IMR-90 (cell line): ENCODE results near the gene PITHD1. TPM values are rescaled to one million over a fixed set of nuclear protein-coding genes. Genes with fewer than 3 reads are reported as not detected.

Experiments used
- ATAC-seq: fragments of 200-7000 bp; cut with Tn5 transposase; 2 replicates; pipeline ENCODE4 v1.9.1; 2020; ENCODE audit warnings: low read depth, mild to moderate bottlenecking, moderate library complexity
- BruUV-seq: library from RNA; stranded (reverse); fragments of 400-500 nt; replicated peaks from 2 replicates; lab custom pipeline; 2021; lab: Mats Ljungman, UMichigan
- CTCF ChIA-PET: fragments of 300-600 bp; formaldehyde crosslinking; extraction: SDS; loops from one replicate; lab custom pipeline; 2021; ENCODE audit warnings: antibody characterized with exemption; lab: Yijun Ruan, JAX
- POLR2A ChIA-PET: fragments of 300-600 bp; sonication (Branson Sonifier 250); formaldehyde crosslinking; loops from one replicate; lab custom pipeline; 2022; ENCODE audit warnings: antibody characterized with exemption; ENCODE audit not compliant: unreplicated experiment; lab: Charles Lee
- DNase-seq: peaks from one replicate; pipeline ENCODE4 v3.0.0; 2013
- H2AFZ ChIP-seq: replicated peaks from 2 replicates; pipeline ENCODE3; 2013; ENCODE audit warnings: low read length, mild to moderate bottlenecking; ENCODE audit not compliant: poor library complexity
- H2AK5ac ChIP-seq: 2 replicates; pipeline ENCODE4 v1.6.1; 2013; ENCODE audit warnings: low read depth, low read length, inconsistent platforms
- H2AK9ac ChIP-seq: replicated peaks from 2 replicates; pipeline ENCODE3; 2013; ENCODE audit warnings: mild to moderate bottlenecking, low read depth, low read length, moderate library complexity; ENCODE audit not compliant: poor library complexity
- H2BK120ac ChIP-seq: 2 replicates; pipeline ENCODE4 v1.6.1; 2013; ENCODE audit warnings: low read depth, low read length, inconsistent platforms
- H2BK15ac ChIP-seq: 3 replicates; pipeline ENCODE4 v1.6.1; 2013; ENCODE audit warnings: low read depth, low read length, inconsistent platforms
- H2BK20ac ChIP-seq: 2 replicates; pipeline ENCODE4 v1.6.1; 2013; ENCODE audit warnings: low read depth, mild to moderate bottlenecking, inconsistent platforms, low read length, moderate library complexity
- H2BK5ac ChIP-seq: 2 replicates; pipeline ENCODE4 v1.6.1; 2013; ENCODE audit warnings: mild to moderate bottlenecking, low read depth, low read length, inconsistent platforms; ENCODE audit not compliant: poor library complexity, severe bottlenecking
- H3K14ac ChIP-seq: replicated peaks from 2 replicates; pipeline ENCODE4 v1.6.1; 2013; ENCODE audit warnings: low read depth, low read length, inconsistent platforms
- H3K18ac ChIP-seq: 2 replicates; pipeline ENCODE4 v1.6.1; 2013; ENCODE audit warnings: low read depth, low read length, control low read depth
- H3K23ac ChIP-seq: 2 replicates; pipeline ENCODE4 v1.6.1; 2013; ENCODE audit warnings: low read depth, low read length, inconsistent platforms
- H3K27ac ChIP-seq: 2 replicates; pipeline ENCODE4 v1.5.1; 2013; ENCODE audit warnings: mild to moderate bottlenecking, control low read depth, low read length; ENCODE audit not compliant: insufficient read depth
- H3K27me3 ChIP-seq: 2 replicates; pipeline ENCODE4 v1.6.1; 2013; ENCODE audit warnings: low read length; ENCODE audit not compliant: control insufficient read depth, insufficient read depth
- H3K36me3 ChIP-seq: 2 replicates; pipeline ENCODE4 v1.6.1; 2013; ENCODE audit warnings: low read length, mixed read lengths; ENCODE audit not compliant: control insufficient read depth, insufficient read depth
- H3K4ac ChIP-seq: 2 replicates; pipeline ENCODE4 v1.6.1; 2013; ENCODE audit warnings: low read depth, low read length, inconsistent platforms
- H3K4me1 ChIP-seq: 2 replicates; pipeline ENCODE4 v1.6.1; 2013; ENCODE audit warnings: low read length, mixed read lengths; ENCODE audit not compliant: control insufficient read depth, insufficient read depth
- H3K4me2 ChIP-seq: 2 replicates; pipeline ENCODE4 v1.6.1; 2013; ENCODE audit warnings: low read depth, mild to moderate bottlenecking, control low read depth, low read length, moderate library complexity
- H3K4me3 ChIP-seq: 2 replicates; pipeline ENCODE4 v1.5.1; 2013; ENCODE audit warnings: low read depth, mild to moderate bottlenecking, control low read depth, low read length, moderate library complexity; ENCODE audit not compliant: insufficient read depth
- H3K56ac ChIP-seq: 2 replicates; pipeline ENCODE4 v1.6.1; 2013; ENCODE audit warnings: low read length, inconsistent platforms; ENCODE audit not compliant: insufficient read depth; ENCODE audit errors: extremely low read depth
- H3K79me1 ChIP-seq, 2 experiments: 2 replicates each; pipeline ENCODE4 v1.6.1; 2013; ENCODE audit warnings: low read length in 2 of 2, inconsistent platforms in 1 of 2, low read depth in 1 of 2
- H3K9ac ChIP-seq: 2 replicates; pipeline ENCODE4 v1.6.1; 2013; ENCODE audit warnings: low read depth, low read length, control low read depth
- H3K9me1 ChIP-seq: 2 replicates; pipeline ENCODE4 v1.6.1; 2013; ENCODE audit warnings: low read length, inconsistent platforms; ENCODE audit not compliant: insufficient read depth
- H3K9me3 ChIP-seq: 2 replicates; pipeline ENCODE4 v1.6.1; 2013; ENCODE audit warnings: low read length; ENCODE audit not compliant: control insufficient read depth, insufficient read depth
- H4K20me1 ChIP-seq: 2 replicates; pipeline ENCODE4 v1.6.1; 2013; ENCODE audit warnings: low read length, inconsistent platforms; ENCODE audit not compliant: insufficient read depth
- H4K5ac ChIP-seq: 2 replicates; pipeline ENCODE4 v1.6.1; 2013; ENCODE audit warnings: mild to moderate bottlenecking, low read depth, low read length, control low read depth
- H4K8ac ChIP-seq, 2 experiments: 2 replicates each; pipeline ENCODE4 v1.6.1; 2013; ENCODE audit warnings: low read depth in 2 of 2, low read length in 2 of 2, control low read depth in 1 of 2, inconsistent platforms in 1 of 2
- H4K91ac ChIP-seq: 2 replicates; pipeline ENCODE4 v1.6.1; 2013; ENCODE audit warnings: low read depth, low read length, inconsistent platforms; ENCODE audit not compliant: insufficient read depth
- BHLHE40 ChIP-seq: fragments of 150-350 bp; IDR thresholded peaks from 2 replicates; pipeline ENCODE4 v1.6.1; 2016; ENCODE audit warnings: mild to moderate bottlenecking, low read depth, low read length
- CEBPB ChIP-seq: IDR thresholded peaks from 2 replicates; pipeline ENCODE4 v1.6.1; 2012; ENCODE audit warnings: low read depth, low read length, improper control_type of control experiment
- CHD1 ChIP-seq: IDR thresholded peaks from 2 replicates; pipeline ENCODE4 v1.6.1; 2012; ENCODE audit warnings: low read depth, low read length, improper control_type of control experiment
- FOS ChIP-seq: fragments of 150-350 bp; IDR thresholded peaks from 2 replicates; pipeline ENCODE4 v1.6.1; 2016; ENCODE audit warnings: low read depth, low read length
- MAFK ChIP-seq: IDR thresholded peaks from 2 replicates; pipeline ENCODE4 v1.6.1; 2012; ENCODE audit warnings: low read depth, low read length, improper control_type of control experiment
- MAZ ChIP-seq: IDR thresholded peaks from 2 replicates; pipeline ENCODE4 v1.6.1; 2012; ENCODE audit warnings: low read depth, mild to moderate bottlenecking, low read length, improper control_type of control experiment, moderate library complexity, borderline replicate concordance
- MXI1 ChIP-seq: IDR thresholded peaks from 2 replicates; pipeline ENCODE4 v1.6.1; 2012; ENCODE audit warnings: low read depth, mild to moderate bottlenecking, low read length, moderate library complexity, borderline replicate concordance
- NFE2L2 ChIP-seq: fragments of 150-350 bp; IDR thresholded peaks from 2 replicates; pipeline ENCODE4 v1.6.1; 2016; ENCODE audit warnings: low read depth, mild to moderate bottlenecking, low read length
- POLR2A ChIP-seq: IDR thresholded peaks from 2 replicates; pipeline ENCODE4 v1.6.1; 2012; ENCODE audit warnings: mild to moderate bottlenecking, low read depth, low read length
- RAD21 ChIP-seq: IDR thresholded peaks from 2 replicates; pipeline ENCODE4 v1.6.1; 2012; ENCODE audit warnings: low read length, improper control_type of control experiment
- RCOR1 ChIP-seq: IDR thresholded peaks from 2 replicates; pipeline ENCODE4 v1.6.1; 2012; ENCODE audit warnings: mild to moderate bottlenecking, low read length, improper control_type of control experiment; ENCODE audit not compliant: insufficient replicate concordance
- RFX5 ChIP-seq: IDR thresholded peaks from 2 replicates; pipeline ENCODE4 v1.8.0; 2012; ENCODE audit warnings: low read depth, mild to moderate bottlenecking, low read length, moderate library complexity
- SMC3 ChIP-seq: fragments of 150-350 bp; IDR thresholded peaks from 2 replicates; pipeline ENCODE4 v1.6.1; 2016; ENCODE audit warnings: low read depth, mild to moderate bottlenecking, antibody characterized with exemption, low read length, moderate library complexity
- WGBS, 2 experiments: methylation state at CpG; one replicate each; pipeline versions ENCODE4 v1.1.5 to v1.1.7; 2013; ENCODE audit warnings: missing lambda C conversion rate in 2 of 2; ENCODE audit not compliant: insufficient read length in 1 of 2; ENCODE audit errors: extremely low coverage in 2 of 2; 5-methylcytosine and 5-hydroxymethylcytosine counted together
- dilution Hi-C: fragments of 300-500 bp; cut with HindIII; formaldehyde crosslinking; loops from one replicate; pipeline ENCODE4 v1.14.3; 2018; ENCODE audit warnings: low sequenced_read_pairs; ENCODE audit not compliant: unreplicated experiment
- in situ Hi-C: fragments of 300-500 bp; cut with MboI; formaldehyde crosslinking; loops from 3 replicates; pipeline ENCODE4 v1.14.3; 2019; ENCODE audit warnings: low sequenced_read_pairs, inconsistent platforms, mixed read lengths
- intact Hi-C: fragments of 100-400 bp; cut with micrococcal nuclease; formaldehyde crosslinking; loops from 2 replicates; pipeline ENCODE4 v1.10.0; 2022
- polyA plus RNA-seq, 3 experiments: library from polyadenylated mRNA; depleted of rRNA; stranded (reverse); fragments of >200 nt; gene quantifications; 2 replicates each; pipeline ENCODE4 v1.2.3, GENCODE V29; 2012; ENCODE audit warnings: low replicate concordance in 1 of 3
- total RNA-seq: library from RNA; depleted of rRNA; stranded (reverse); fragments of >200 nt; gene quantifications from 2 replicates; pipeline ENCODE4 v1.2.3, GENCODE V29; 2012
- TF ChIP-seq, protein P1 (sequence below): fragments of 150-350 bp; IDR thresholded peaks from 2 replicates; pipeline ENCODE4 v1.6.1; 2016; ENCODE audit warnings: low read depth, mild to moderate bottlenecking, low read length, moderate library complexity, borderline replicate concordance
- TF ChIP-seq, protein P2 (sequence below): conservative IDR thresholded peaks from 2 replicates; pipeline ENCODE4 v1.5.1; 2012; ENCODE audit warnings: mild to moderate bottlenecking, low read depth, low read length, improper control_type of control experiment
- TF ChIP-seq, protein P3 (sequence below): fragments of 150-350 bp; IDR thresholded peaks from 2 replicates; pipeline ENCODE4 v1.6.1; 2017; ENCODE audit warnings: mild to moderate bottlenecking, antibody characterized with exemption, low read length, low read depth

The PITHD1 gene
- total and polyA plus RNA-seq, 2 of the 4 experiments (the other 2 are of a cell fraction): 23.8 to 32.0 TPM

DNA sequence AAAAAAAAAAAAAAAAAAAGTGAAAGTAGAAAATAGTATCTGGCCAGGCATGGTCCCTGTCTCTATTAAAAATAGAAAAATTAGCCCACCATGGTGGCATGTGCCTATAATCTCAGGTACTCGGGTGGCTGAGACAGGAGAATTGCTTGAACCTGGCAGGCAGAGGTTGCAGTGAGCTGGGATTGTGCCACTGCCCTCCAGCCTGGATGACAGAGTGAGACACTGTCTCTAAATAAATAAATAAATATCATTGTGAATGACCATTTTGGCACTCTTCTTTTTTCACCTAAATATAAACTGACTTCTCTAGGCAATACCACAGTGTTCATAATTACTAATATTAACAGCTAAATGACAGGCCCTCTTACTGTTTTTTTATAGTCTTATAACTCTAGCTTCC lies 20.4 kb upstream of the PITHD1 start:
- Histone ChIP-seq H2BK120ac (no peak overlapping the region), H2AK9ac (no peak overlapping the region), H3K56ac (no peak overlapping the region), H3K23ac (no peak overlapping the region), H4K91ac (no peak overlapping the region), H3K4me3 (no peak overlapping the region), H3K27ac (no peak overlapping the region), H3K4me2 (no peak overlapping the region), H4K5ac (no peak overlapping the region), H3K9me1 (0 out of 2 replicates have a peak, but pooled peaks cover 4% of the 10 kb centered on the region), H2BK5ac (no peak overlapping the region), H3K4me1 (peaks cover 2% of the 10 kb centered on the region; the same call in 1 of the 2 replicates), H4K8ac (no peak overlapping the region), H3K9ac (no peak overlapping the region), H3K27me3 (no peaks in the 10 kb centered on the region), H3K36me3 (peaks cover 73% of the 10 kb centered on the region), H2AK5ac (no peak overlapping the region), H2BK20ac (no peak overlapping the region), H3K9me3 (no peaks in the 10 kb centered on the region), H3K14ac (no peak overlapping the region), H3K4ac (no peak overlapping the region), H3K79me1 (peaks cover 17 to 56% of the 10 kb centered on the region in 2 experiments), H2BK15ac (no peak overlapping the region), H2AFZ (no peak overlapping the region), H4K20me1 (peaks cover 26% of the 10 kb centered on the region), H3K18ac (no peak overlapping the region)
- BruUV-seq: no TSS peak
- POLR2A ChIA-PET: no interaction called here
- TF ChIP-seq, protein P1, sequence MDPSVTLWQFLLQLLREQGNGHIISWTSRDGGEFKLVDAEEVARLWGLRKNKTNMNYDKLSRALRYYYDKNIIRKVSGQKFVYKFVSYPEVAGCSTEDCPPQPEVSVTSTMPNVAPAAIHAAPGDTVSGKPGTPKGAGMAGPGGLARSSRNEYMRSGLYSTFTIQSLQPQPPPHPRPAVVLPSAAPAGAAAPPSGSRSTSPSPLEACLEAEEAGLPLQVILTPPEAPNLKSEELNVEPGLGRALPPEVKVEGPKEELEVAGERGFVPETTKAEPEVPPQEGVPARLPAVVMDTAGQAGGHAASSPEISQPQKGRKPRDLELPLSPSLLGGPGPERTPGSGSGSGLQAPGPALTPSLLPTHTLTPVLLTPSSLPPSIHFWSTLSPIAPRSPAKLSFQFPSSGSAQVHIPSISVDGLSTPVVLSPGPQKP: no peak
- no peak for TF ChIP-seq FOS
- no peak for TF ChIP-seq MXI1
- TF ChIP-seq, protein P2, sequence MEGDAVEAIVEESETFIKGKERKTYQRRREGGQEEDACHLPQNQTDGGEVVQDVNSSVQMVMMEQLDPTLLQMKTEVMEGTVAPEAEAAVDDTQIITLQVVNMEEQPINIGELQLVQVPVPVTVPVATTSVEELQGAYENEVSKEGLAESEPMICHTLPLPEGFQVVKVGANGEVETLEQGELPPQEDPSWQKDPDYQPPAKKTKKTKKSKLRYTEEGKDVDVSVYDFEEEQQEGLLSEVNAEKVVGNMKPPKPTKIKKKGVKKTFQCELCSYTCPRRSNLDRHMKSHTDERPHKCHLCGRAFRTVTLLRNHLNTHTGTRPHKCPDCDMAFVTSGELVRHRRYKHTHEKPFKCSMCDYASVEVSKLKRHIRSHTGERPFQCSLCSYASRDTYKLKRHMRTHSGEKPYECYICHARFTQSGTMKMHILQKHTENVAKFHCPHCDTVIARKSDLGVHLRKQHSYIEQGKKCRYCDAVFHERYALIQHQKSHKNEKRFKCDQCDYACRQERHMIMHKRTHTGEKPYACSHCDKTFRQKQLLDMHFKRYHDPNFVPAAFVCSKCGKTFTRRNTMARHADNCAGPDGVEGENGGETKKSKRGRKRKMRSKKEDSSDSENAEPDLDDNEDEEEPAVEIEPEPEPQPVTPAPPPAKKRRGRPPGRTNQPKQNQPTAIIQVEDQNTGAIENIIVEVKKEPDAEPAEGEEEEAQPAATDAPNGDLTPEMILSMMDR: no peak
- TF ChIP-seq CHD1: no peak
- TF ChIP-seq RFX5: no peak
- TF ChIP-seq CEBPB: no peak
- TF ChIP-seq BHLHE40: no peak
- no peak for TF ChIP-seq NFE2L2
- no peak for TF ChIP-seq MAZ
- TF ChIP-seq RAD21: no peak
- TF ChIP-seq, protein P3, sequence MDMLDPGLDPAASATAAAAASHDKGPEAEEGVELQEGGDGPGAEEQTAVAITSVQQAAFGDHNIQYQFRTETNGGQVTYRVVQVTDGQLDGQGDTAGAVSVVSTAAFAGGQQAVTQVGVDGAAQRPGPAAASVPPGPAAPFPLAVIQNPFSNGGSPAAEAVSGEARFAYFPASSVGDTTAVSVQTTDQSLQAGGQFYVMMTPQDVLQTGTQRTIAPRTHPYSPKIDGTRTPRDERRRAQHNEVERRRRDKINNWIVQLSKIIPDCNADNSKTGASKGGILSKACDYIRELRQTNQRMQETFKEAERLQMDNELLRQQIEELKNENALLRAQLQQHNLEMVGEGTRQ: no peak
- TF ChIP-seq MAFK: no peak
- TF ChIP-seq SMC3: no peak
- TF ChIP-seq POLR2A: no peak
- TF ChIP-seq RCOR1: no peak
- DNase-seq: no peak
- intact Hi-C loops: no loop called here
- no CpG with 5 or more reads among the region's 1 CpG for WGBS, 2 experiments
- CTCF ChIA-PET: interaction anchor here (0.7 kb wide), 1 partner anchor 106 kb away, joined by 3 read pairs; no protein-coding TSS in a partner anchor
- in situ Hi-C loops: loop anchor here (10.0 kb wide), 1 partner anchor 213 kb away; no protein-coding TSS in a partner anchor
- no peak for ATAC-seq
- dilution Hi-C loops: no loop called here
